PC-9 (cell line): ENCODE data around the gene CRAMP1. TPM values are rescaled to one million over a fixed set of nuclear protein-coding genes. Genes with fewer than 3 reads are reported as not detected.

ENCODE experiments used
- BruUV-seq: library from RNA; stranded (reverse); fragments of 400-500 nt; replicated peaks from 2 replicates; lab custom pipeline; 2021; lab: Mats Ljungman, UMichigan
- CTCF ChIA-PET: fragments of 300-600 bp; sonication (Branson Sonifier 250); formaldehyde crosslinking; loops from one replicate; lab custom pipeline; 2022; ENCODE audit warnings: antibody characterized with exemption; lab: Charles Lee
- POLR2A ChIA-PET: fragments of 300-600 bp; sonication (Branson Sonifier 250); formaldehyde crosslinking; loops from one replicate; lab custom pipeline; 2022; ENCODE audit warnings: antibody characterized with exemption; ENCODE audit not compliant: unreplicated experiment; lab: Charles Lee
- DNase-seq, 2 experiments: peaks; one replicate each; pipeline versions ENCODE4 v3.0.0 to v3.0.0-alpha.2; 2015 to 2022; ENCODE audit warnings: mixed read lengths in 1 of 2
- H2AFZ ChIP-seq: fragments of 200-600 bp; sonication (generic); 2 replicates; pipeline ENCODE4 v1.8.1; 2017; ENCODE audit warnings: antibody characterized with exemption
- H3F3A ChIP-seq: fragments of 200-600 bp; sonication (generic); 2 replicates; pipeline ENCODE4 v1.8.1; 2017; ENCODE audit warnings: antibody characterized with exemption, mild to moderate bottlenecking, low read depth; ENCODE audit not compliant: insufficient read depth
- H3K27ac ChIP-seq: fragments of 200-600 bp; sonication (generic); 2 replicates; pipeline ENCODE4 v1.6.1; 2016; ENCODE audit warnings: mixed run types
- H3K27me3 ChIP-seq: fragments of 200-600 bp; sonication (generic); 2 replicates; pipeline ENCODE4 v1.6.1; 2016; ENCODE audit warnings: low read depth, mixed run types; ENCODE audit not compliant: insufficient read depth
- H3K36me3 ChIP-seq: fragments of 200-600 bp; sonication (generic); 2 replicates; pipeline ENCODE4 v1.6.1; 2016; ENCODE audit warnings: low read depth, mixed run types
- H3K4me1 ChIP-seq: fragments of 200-600 bp; sonication (generic); replicated peaks from 2 replicates; pipeline ENCODE4 v1.6.1; 2016; ENCODE audit warnings: mixed run types; ENCODE audit not compliant: insufficient read depth
- H3K4me2 ChIP-seq: fragments of 200-600 bp; sonication (generic); 2 replicates; pipeline ENCODE4 v1.6.1; 2017; ENCODE audit warnings: mixed run types
- H3K4me3 ChIP-seq: fragments of 200-600 bp; sonication (generic); 2 replicates; pipeline ENCODE4 v1.6.1; 2016; ENCODE audit warnings: mixed run types
- H3K79me2 ChIP-seq: fragments of 200-600 bp; sonication (generic); 2 replicates; pipeline ENCODE4 v1.6.1; 2017; ENCODE audit warnings: low read depth, mixed run types
- H3K9me2 ChIP-seq: fragments of 200-600 bp; sonication (generic); 2 replicates; pipeline ENCODE4 v1.8.1; 2017; ENCODE audit warnings: mild to moderate bottlenecking; ENCODE audit not compliant: insufficient read depth
- H3K9me3 ChIP-seq: fragments of 200-600 bp; sonication (generic); 2 replicates; pipeline ENCODE4 v1.8.1; 2016; ENCODE audit warnings: low read depth; ENCODE audit not compliant: insufficient read depth
- H4K20me1 ChIP-seq: fragments of 200-600 bp; sonication (generic); 2 replicates; pipeline ENCODE4 v1.8.1; 2017; ENCODE audit not compliant: insufficient read depth
- EZH2 ChIP-seq: fragments of 200-600 bp; sonication (generic); IDR thresholded peaks from 2 replicates; pipeline ENCODE4 v1.8.0; 2017; ENCODE audit warnings: antibody characterized with exemption, low read depth
- intact Hi-C: fragments of 100-400 bp; cut with micrococcal nuclease; formaldehyde crosslinking; loops from one replicate; pipeline ENCODE4 v1.10.0; 2022; ENCODE audit not compliant: unreplicated experiment
- total RNA-seq: library from RNA; stranded (reverse); gene quantifications from 2 replicates; pipeline ENCODE4 v1.2.3, GENCODE V29; 2021
- TF ChIP-seq, protein P1 (sequence below): fragments of 200-600 bp; sonication (generic); conservative IDR thresholded peaks from 2 replicates; pipeline ENCODE4 v1.6.1; 2017; ENCODE audit warnings: mixed run types, antibody characterized with exemption, mild to moderate bottlenecking, moderate library complexity

CRAMP1 gene
- total RNA-seq, 1 experiment from 2014 or later, result 22.7 TPM

- Histone ChIP-seq H2AFZ (no peak overlapping the region), H4K20me1 (no peaks in the 10 kb centered on the region), H3K79me2 (no peaks in the 10 kb centered on the region), H3K4me1 (0 out of 2 replicates have a peak, but pooled peaks cover 1% of the 10 kb centered on the region), H3K36me3 (0 out of 2 replicates have a peak, but pooled peaks cover 5% of the 10 kb centered on the region), H3K27ac (no peak overlapping the region), H3F3A (no peaks in the 10 kb centered on the region), H3K4me2 (no peak overlapping the region), H3K4me3 (no peak overlapping the region), H3K9me2 (no peaks in the 10 kb centered on the region), H3K27me3 (no peaks in the 10 kb centered on the region), H3K9me3 (no peaks in the 10 kb centered on the region)
- CTCF ChIA-PET, result interaction anchor here (0.6 kb wide), 1 partner anchor 301 kb away, joined by 12 read pairs; no protein-coding TSS in a partner anchor
- no peak for DNase-seq
- POLR2A ChIA-PET, result no interaction called here
- BruUV-seq, result no TSS peak
- TF ChIP-seq, protein P1, sequence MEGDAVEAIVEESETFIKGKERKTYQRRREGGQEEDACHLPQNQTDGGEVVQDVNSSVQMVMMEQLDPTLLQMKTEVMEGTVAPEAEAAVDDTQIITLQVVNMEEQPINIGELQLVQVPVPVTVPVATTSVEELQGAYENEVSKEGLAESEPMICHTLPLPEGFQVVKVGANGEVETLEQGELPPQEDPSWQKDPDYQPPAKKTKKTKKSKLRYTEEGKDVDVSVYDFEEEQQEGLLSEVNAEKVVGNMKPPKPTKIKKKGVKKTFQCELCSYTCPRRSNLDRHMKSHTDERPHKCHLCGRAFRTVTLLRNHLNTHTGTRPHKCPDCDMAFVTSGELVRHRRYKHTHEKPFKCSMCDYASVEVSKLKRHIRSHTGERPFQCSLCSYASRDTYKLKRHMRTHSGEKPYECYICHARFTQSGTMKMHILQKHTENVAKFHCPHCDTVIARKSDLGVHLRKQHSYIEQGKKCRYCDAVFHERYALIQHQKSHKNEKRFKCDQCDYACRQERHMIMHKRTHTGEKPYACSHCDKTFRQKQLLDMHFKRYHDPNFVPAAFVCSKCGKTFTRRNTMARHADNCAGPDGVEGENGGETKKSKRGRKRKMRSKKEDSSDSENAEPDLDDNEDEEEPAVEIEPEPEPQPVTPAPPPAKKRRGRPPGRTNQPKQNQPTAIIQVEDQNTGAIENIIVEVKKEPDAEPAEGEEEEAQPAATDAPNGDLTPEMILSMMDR, result no peak
- TF ChIP-seq EZH2, result no peak
- intact Hi-C loops, result no loop called here
Measured at GRCh38 chr16:1669698-1670097, 57.5 kb downstream of the CRAMP1 start.

DNA sequence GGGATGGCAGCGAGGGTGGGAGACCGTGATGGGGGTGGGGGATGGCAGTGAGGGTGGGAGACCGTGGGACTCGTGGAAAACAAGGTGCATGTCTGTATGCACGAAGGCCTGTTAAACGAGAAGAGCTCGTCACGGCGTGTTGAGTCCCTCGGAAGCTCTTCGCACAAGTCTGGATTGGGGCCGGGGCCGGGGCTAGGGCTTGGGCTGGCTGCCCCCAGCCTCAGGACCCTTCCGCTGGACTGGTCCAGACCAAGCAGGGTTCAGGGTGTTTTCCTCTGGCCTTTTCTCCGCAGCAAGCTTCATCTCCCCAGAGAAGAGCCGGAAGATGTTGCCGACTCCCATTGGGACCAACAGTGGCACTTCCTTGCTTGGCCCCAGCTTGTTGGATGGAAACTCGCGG lies 58.2 kb downstream of the CRAMP1 start:
- TF ChIP-seq EZH2, result no peak
- TF ChIP-seq, protein P1, result no peak
- H3K79me2 ChIP-seq, result no peaks in the 10 kb centered on the region
- intact Hi-C loops, result no loop called here
- 0 out of 2 replicates have a peak, but pooled peaks cover 5% of the 10 kb centered on the region for H3K36me3 ChIP-seq
- no peak overlapping the region for H3K27ac ChIP-seq
- H3K4me1 ChIP-seq, result 0 out of 2 replicates have a peak, but pooled peaks cover 4% of the 10 kb centered on the region
- no peak overlapping the region for H2AFZ ChIP-seq
- ChIA-PET POLR2A (no interaction called here), CTCF (interaction anchor here (0.6 kb wide), 1 partner anchor 301 kb away, joined by 12 read pairs; no protein-coding TSS in a partner anchor)
- no peak overlapping the region for H3K4me2 ChIP-seq
- no peaks in the 10 kb centered on the region for H3K27me3 ChIP-seq
- H3F3A ChIP-seq, result no peaks in the 10 kb centered on the region
- no peaks in the 10 kb centered on the region for H3K9me3 ChIP-seq
- no TSS peak for BruUV-seq
- H4K20me1 ChIP-seq, result no peaks in the 10 kb centered on the region
- H3K9me2 ChIP-seq, result no peaks in the 10 kb centered on the region
- no peak for DNase-seq
- H3K4me3 ChIP-seq, result no peak overlapping the region

DNA sequence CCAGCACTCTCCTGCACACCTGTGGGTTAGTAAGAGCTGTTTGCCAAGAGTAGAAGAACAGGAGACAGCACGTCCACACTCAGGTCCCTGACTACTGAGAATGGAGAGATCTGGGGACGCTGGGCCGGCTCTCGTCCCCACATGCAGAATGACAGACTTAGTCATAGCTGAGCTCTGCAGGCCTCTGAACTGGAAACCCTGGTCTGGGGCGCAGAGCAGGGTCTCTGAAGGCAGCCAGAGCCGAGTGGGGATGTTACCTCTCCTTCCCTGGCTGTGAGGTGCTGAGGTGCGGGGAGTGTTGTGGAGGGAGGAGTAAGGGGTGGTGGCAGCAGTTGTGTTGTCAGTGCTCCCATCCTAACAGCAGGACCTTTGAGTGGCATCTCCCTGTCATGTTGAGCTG lies 58.7 kb downstream of the CRAMP1 start:
- Histone ChIP-seq H3K36me3 (0 out of 2 replicates have a peak, but pooled peaks cover 5% of the 10 kb centered on the region), H3K9me2 (no peaks in the 10 kb centered on the region), H3K79me2 (no peaks in the 10 kb centered on the region), H3K4me3 (no peak overlapping the region), H4K20me1 (no peaks in the 10 kb centered on the region), H3K27ac (no peak overlapping the region), H3K27me3 (no peaks in the 10 kb centered on the region), H3K9me3 (no peaks in the 10 kb centered on the region), H2AFZ (no peak overlapping the region), H3K4me2 (no peak overlapping the region), H3K4me1 (0 out of 2 replicates have a peak, but pooled peaks cover 4% of the 10 kb centered on the region), H3F3A (peaks cover 3% of the 10 kb centered on the region)
- ChIA-PET CTCF (no interaction called here), POLR2A (no interaction called here)
- TF ChIP-seq EZH2, result no peak
- TF ChIP-seq, protein P1, result no peak
- BruUV-seq, result no TSS peak
- DNase-seq, result no peak
- intact Hi-C loops, result no loop called here
